ENCODE data around the gene PANX2. TPM values are rescaled to one million over a fixed set of nuclear protein-coding genes. Genes with fewer than 3 reads are reported as not detected.

PANX2 gene
- total and polyA plus RNA-seq, 9 of the 15 experiments (the other 6 are each of a cell fraction or from before 2014, with no cell fraction given), result 0.01 to 3.9 (median 0.67) TPM; not detected in 1

GRCh38 chr22:50169774-50170341 lies 673 bp upstream of the PANX2 start (continued):
- TF ChIP-seq GATA2 (CRISPR knock-in tag; IDR thresholded peaks at IDR 0.05) (no peak), MAFG (tag; conservative IDR thresholded peaks at IDR 0.05) (peak; percentile 36; the same call in 1 of the 2 replicates), SAP30 (IDR thresholded peaks at IDR 0.05; ENCODE audit: borderline replicate concordance, insufficient read depth, low read depth, low read length, poor library complexity, severe bottlenecking) (no peak), CXXC5 (CRISPR knock-in tag; IDR thresholded peaks at IDR 0.05) (peak; percentile 77), BDP1 (IDR thresholded peaks at IDR 0.05; ENCODE audit: insufficient read depth, insufficient read length) (no peak), HNRNPK (IDR thresholded peaks at IDR 0.05; ENCODE audit: low read depth, low read length, poor library complexity, severe bottlenecking) (peak; percentile 15), HMGN3 (IDR thresholded peaks at IDR 0.05; ENCODE audit: borderline replicate concordance, extremely low read depth, insufficient read length, low read depth, low read length) (peak; percentile 60), CCNT2 (IDR thresholded peaks at IDR 0.05; ENCODE audit: borderline replicate concordance, extremely low read depth, insufficient read length, low read depth, low read length) (peak; percentile 90), ZNF586 (CRISPR knock-in tag; conservative IDR thresholded peaks at IDR 0.05) (no peak), KLF10 (CRISPR knock-in tag; IDR thresholded peaks at IDR 0.05) (no peak), POLR2G (IDR thresholded peaks at IDR 0.05; ENCODE audit: low read depth, low read length) (peak; percentile 63), PTRF (tag; IDR thresholded peaks at IDR 0.05) (no peak), PHF8 (IDR thresholded peaks at IDR 0.05; ENCODE audit: borderline replicate concordance, low read length) (peak; percentile 2; the same call in 1 of the 2 replicates), ZNF507 (tag; conservative IDR thresholded peaks at IDR 0.05) (no peak), C11orf30 (IDR thresholded peaks at IDR 0.05; ENCODE audit: low read depth) (peak; percentile 66; the same call in 1 of the 2 replicates), ZNF316 (IDR thresholded peaks at IDR 0.05) (peak; percentile 64)
- TF ChIP-seq, protein P1, sequence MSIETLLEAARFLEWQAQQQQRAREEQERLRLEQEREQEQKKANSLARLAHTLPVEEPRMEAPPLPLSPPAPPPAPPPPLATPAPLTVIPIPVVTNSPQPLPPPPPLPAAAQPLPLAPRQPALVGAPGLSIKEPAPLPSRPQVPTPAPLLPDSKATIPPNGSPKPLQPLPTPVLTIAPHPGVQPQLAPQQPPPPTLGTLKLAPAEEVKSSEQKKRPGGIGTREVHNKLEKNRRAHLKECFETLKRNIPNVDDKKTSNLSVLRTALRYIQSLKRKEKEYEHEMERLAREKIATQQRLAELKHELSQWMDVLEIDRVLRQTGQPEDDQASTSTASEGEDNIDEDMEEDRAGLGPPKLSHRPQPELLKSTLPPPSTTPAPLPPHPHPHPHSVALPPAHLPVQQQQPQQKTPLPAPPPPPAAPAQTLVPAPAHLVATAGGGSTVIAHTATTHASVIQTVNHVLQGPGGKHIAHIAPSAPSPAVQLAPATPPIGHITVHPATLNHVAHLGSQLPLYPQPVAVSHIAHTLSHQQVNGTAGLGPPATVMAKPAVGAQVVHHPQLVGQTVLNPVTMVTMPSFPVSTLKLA (conservative IDR thresholded peaks at IDR 0.05), result peak in 1 of 2 experiments; percentile 49; a peak in 1 of 4 replicates
